HG02852 (cell line): ENCODE measurements around the gene GABPB1.
"Not testable (repeated sequence)": the region's sequence is repeated elsewhere in the genome, so short reads cannot be mapped to it uniquely, and the experiment has no call there.

ENCODE experiments used
- ATAC-seq: cut with Tn5 transposase; IDR thresholded peaks from one replicate; pipeline ENCODE4 v1.9.1; 2021; ENCODE audit warnings: mild to moderate bottlenecking, moderate library complexity; ENCODE audit not compliant: unreplicated experiment

Gene GABPB1

GRCh38 chr15:50354838-50355618 is at the start of gene GABPB1:
Gene GABPB1, minus strand, starts transcription at chr15:50355198. Its CDS starts 45,400 bp downstream, at chr15:50309798.
- peak; percentile 43 for ATAC-seq

- ATAC-seq: not testable (repeated sequence)
Observed at GRCh38 chr15:50391561-50391960, 36.6 kb upstream of the GABPB1 start.

GRCh38 chr15:50390554-50391264 is 35.7 kb upstream of the GABPB1 start:
- peak; percentile 85 for ATAC-seq

GRCh38 chr15:50382408-50382807 is 27.4 kb upstream of the GABPB1 start:
- not testable (repeated sequence) for ATAC-seq

GRCh38 chr15:50381438-50381837 is 26.4 kb upstream of the GABPB1 start:
- no peak for ATAC-seq

- ATAC-seq: no peak
Observed at GRCh38 chr15:50380089-50380488, 25.1 kb upstream of the GABPB1 start.

- ATAC-seq: not testable (repeated sequence)
Observed at GRCh38 chr15:50379413-50379812, 24.4 kb upstream of the GABPB1 start.

- ATAC-seq: no peak
Observed at GRCh38 chr15:50378776-50379175, 23.8 kb upstream of the GABPB1 start.

- peak; percentile 98 for ATAC-seq
Observed at GRCh38 chr15:50377867-50378751, 23.1 kb upstream of the GABPB1 start.

- not testable (repeated sequence) for ATAC-seq
Observed at GRCh38 chr15:50369564-50369963, 14.6 kb upstream of the GABPB1 start.

- no peak for ATAC-seq
Observed at GRCh38 chr15:50365971-50366370, 11.0 kb upstream of the GABPB1 start.

GRCh38 chr15:50365570-50365969 is 10.6 kb upstream of the GABPB1 start:
- no peak for ATAC-seq

- ATAC-seq: no peak
Observed at GRCh38 chr15:50363612-50364011, 8.6 kb upstream of the GABPB1 start.

GRCh38 chr15:50361756-50362155 is 6.8 kb upstream of the GABPB1 start:
- ATAC-seq: no peak

GRCh38 chr15:50358845-50359244 is 3.8 kb upstream of the GABPB1 start:
- no peak for ATAC-seq

GRCh38 chr15:50355980-50356379 is 982 bp upstream of the GABPB1 start:
- no peak for ATAC-seq

- ATAC-seq: peak; percentile 1
Observed at GRCh38 chr15:50355619-50355905, 564 bp upstream of the GABPB1 start.

- ATAC-seq: peak; percentile 23
Observed at GRCh38 chr15:50353975-50354837, 792 bp downstream of the GABPB1 start.

- ATAC-seq: no peak
Observed at GRCh38 chr15:50353251-50353974, 1.6 kb downstream of the GABPB1 start.

- no peak for ATAC-seq
Observed at GRCh38 chr15:50350621-50351020, 4.4 kb downstream of the GABPB1 start.
